GM21367 (cell line): ENCODE data around the gene PRRX1.

Experiments
- ATAC-seq: cut with Tn5 transposase; IDR thresholded peaks from one replicate; pipeline ENCODE4 v1.9.1; 2021; ENCODE audit not compliant: unreplicated experiment

PRRX1 gene

DNA sequence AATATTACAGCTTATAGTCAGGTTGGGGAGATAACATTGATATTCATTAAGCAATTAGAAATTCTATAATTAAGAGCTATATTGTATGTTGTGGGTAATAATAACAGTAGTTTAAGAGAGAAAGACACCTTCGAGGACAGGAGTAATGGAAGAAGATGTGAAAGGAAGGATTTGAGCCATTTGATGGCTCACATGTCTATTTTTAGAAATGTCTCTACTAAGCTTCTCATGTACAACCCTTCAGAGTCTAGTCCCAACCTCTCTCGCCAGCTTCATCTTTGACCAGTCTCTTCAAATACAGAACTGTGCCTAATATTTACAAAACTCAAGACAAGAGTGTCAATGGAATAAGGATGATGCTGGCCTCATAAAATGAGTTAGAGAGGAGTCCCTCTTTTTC lies 95.1 kb downstream of the PRRX1 start:
- no peak for ATAC-seq

DNA sequence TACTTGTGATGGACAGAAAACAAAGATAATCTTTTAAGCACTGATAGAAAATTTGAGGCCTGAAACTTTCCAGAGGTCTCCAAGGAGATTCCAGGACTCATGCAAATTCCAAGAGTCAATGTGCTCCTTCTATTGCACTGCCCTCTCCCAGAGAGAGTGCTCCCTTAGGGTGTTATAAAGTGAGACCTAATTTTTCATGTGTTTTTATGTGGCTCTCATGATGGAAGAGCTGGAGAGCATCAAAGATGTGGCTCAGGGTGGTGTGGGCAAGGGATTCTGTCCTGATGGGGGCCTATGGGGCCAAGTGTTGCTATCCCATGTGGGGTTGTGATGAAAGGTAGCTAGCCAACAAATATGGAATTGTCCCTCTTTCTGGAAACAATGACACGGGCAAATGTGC lies 101.3 kb downstream of the PRRX1 start:
- ATAC-seq: no peak

DNA sequence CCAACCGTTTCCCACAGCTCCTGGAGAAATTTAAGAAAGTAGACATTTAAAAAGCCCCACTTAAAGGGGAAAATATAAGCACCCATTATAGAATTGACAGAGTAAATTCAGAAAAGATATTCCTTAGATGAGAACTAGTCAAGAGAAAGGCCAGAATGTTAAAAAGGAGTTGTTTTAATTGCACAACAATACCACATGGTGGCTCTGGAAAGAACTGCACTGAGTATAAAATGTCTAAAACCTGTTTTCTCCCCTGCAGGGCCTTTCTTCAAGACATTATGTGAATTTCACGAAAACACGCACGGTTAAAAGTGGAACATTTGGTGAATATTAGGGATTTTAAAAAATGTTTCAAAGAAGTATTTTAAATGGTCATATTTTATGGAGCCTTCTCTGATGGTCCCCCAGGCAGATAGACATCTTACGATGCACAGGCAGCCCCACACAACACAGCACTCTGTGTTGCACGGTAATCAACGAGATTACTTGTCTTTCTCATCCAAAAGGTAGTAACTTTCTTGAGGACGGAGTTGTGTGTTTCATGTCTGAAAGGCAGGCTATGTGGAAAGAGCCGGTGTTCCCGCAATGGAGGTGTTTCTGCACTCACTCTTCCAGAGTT lies 101.9 kb downstream of the PRRX1 start:
- no peak for ATAC-seq

DNA sequence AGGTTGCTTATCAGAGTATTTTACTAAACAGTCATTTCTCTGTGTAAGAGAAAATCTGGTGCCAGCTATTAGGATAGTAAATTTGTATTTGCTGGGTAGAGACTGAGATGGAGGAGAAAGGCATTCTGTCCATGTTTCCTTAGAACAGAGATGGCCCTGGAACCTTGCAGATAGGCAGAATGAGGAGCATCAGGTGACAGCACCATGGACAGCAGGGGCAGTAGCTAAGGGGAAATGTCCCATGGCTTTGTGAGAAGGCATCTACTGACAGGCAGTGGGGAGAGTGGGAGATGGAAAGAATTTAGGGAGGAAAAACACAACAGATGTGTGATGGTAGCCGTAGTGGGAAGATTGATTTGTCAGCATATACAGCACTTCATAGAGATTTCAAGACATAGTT lies 105.0 kb downstream of the PRRX1 start:
- no peak for ATAC-seq

- no peak for ATAC-seq
These were observed 105.8 kb downstream of the PRRX1 start for GRCh38 chr1:170769691-170770090.

- ATAC-seq: no peak
These were observed 106.3 kb downstream of the PRRX1 start for GRCh38 chr1:170770254-170770653.

GRCh38 chr1:170776252-170776651 lies 112.3 kb downstream of the PRRX1 start:
- no peak for ATAC-seq

GRCh38 chr1:170776777-170777176 lies 112.8 kb downstream of the PRRX1 start:
- ATAC-seq: no peak
